WTC11 (cell line): ENCODE measurements around the gene ZDHHC1. TPM values are rescaled to one million over a fixed set of nuclear protein-coding genes. Genes with fewer than 3 reads are reported as not detected.

Experiments
- ATAC-seq: fragments of 200-7000 bp; cut with Tn5 transposase; 2 replicates; pipeline ENCODE4 v1.10.0; 2021; ENCODE audit warnings: mild to moderate bottlenecking, moderate library complexity
- CTCF ChIA-PET: fragments of 300-600 bp; sonication (Branson Sonifier 250); formaldehyde crosslinking; loops from one replicate; lab custom pipeline; 2021; ENCODE audit warnings: antibody characterized with exemption; lab: Charles Lee
- POLR2A ChIA-PET: fragments of 350-600 bp; sonication (Branson Sonifier 250); formaldehyde crosslinking; loops from one replicate; lab custom pipeline; 2021; ENCODE audit warnings: antibody characterized with exemption; lab: Charles Lee
- DNase-seq: peaks from one replicate; pipeline ENCODE4 v3.0.0; 2021; ENCODE audit warnings: low spot score
- H3K27ac Mint-ChIP-seq: 2 replicates; pipeline ENCODE4 v1.8.0; 2021; ENCODE audit warnings: mixed read lengths
- H3K27me3 Mint-ChIP-seq: 2 replicates; pipeline ENCODE4 v1.8.0; 2021; ENCODE audit warnings: low read depth, mild to moderate bottlenecking, moderate library complexity, mixed read lengths
- H3K36me3 Mint-ChIP-seq: 2 replicates; pipeline ENCODE4 v1.8.0; 2021; ENCODE audit warnings: mixed read lengths
- H3K4me1 Mint-ChIP-seq: 2 replicates; pipeline ENCODE4 v1.8.0; 2022; ENCODE audit warnings: mixed read lengths
- H3K4me3 Mint-ChIP-seq: 2 replicates; pipeline ENCODE4 v1.8.0; 2021; ENCODE audit warnings: mild to moderate bottlenecking, moderate library complexity, mixed read lengths
- H3K9me3 Mint-ChIP-seq: 2 replicates; pipeline ENCODE4 v1.8.0; 2021; ENCODE audit warnings: mixed read lengths
- AR ChIP-seq: fragments of 250-450 bp; sonication (Bioruptor Pico); IDR thresholded peaks from 2 replicates; pipeline ENCODE4 v1.9.0; 2021; ENCODE audit warnings: mild to moderate bottlenecking
- CREM ChIP-seq: sonication (generic); formaldehyde crosslinking; IDR thresholded peaks from 2 replicates; pipeline ENCODE4 v1.8.1; 2022; ENCODE audit warnings: mild to moderate bottlenecking, missing genetic modification reagents, moderate library complexity
- IRF1 ChIP-seq: sonication (generic); formaldehyde crosslinking; IDR thresholded peaks from 2 replicates; pipeline ENCODE4 v1.8.0; 2023; ENCODE audit warnings: missing genetic modification reagents
- MLX ChIP-seq: sonication (generic); formaldehyde crosslinking; IDR thresholded peaks from 2 replicates; pipeline ENCODE4 v1.8.1; 2023; ENCODE audit warnings: mild to moderate bottlenecking, missing genetic modification reagents, moderate library complexity
- NFE2L1 ChIP-seq: sonication (generic); formaldehyde crosslinking; IDR thresholded peaks from 2 replicates; pipeline ENCODE4 v1.8.1; 2023; ENCODE audit warnings: missing genetic modification reagents
- NR2C2 ChIP-seq: sonication (generic); formaldehyde crosslinking; IDR thresholded peaks from 2 replicates; pipeline ENCODE4 v1.8.0; 2022; ENCODE audit warnings: mild to moderate bottlenecking, missing genetic modification reagents
- NR3C1 ChIP-seq: sonication (generic); formaldehyde crosslinking; conservative IDR thresholded peaks from 2 replicates; pipeline ENCODE4 v1.8.1; 2023; ENCODE audit warnings: low read depth, mild to moderate bottlenecking, missing genetic modification reagents
- TP53 ChIP-seq: sonication (generic); formaldehyde crosslinking; IDR thresholded peaks from 2 replicates; pipeline ENCODE4 v1.8.1; 2023; ENCODE audit warnings: mild to moderate bottlenecking, missing genetic modification reagents
- ZNF121 ChIP-seq: sonication (generic); formaldehyde crosslinking; IDR thresholded peaks from 2 replicates; pipeline ENCODE4 v1.8.0; 2023; ENCODE audit warnings: missing genetic modification reagents
- ZNF416 ChIP-seq: fragments of 250-450 bp; sonication (Bioruptor Pico); IDR thresholded peaks from 2 replicates; pipeline ENCODE4 v1.9.0; 2021; ENCODE audit warnings: mild to moderate bottlenecking, inconsistent platforms
- ZNF425 ChIP-seq: fragments of 250-450 bp; sonication (Bioruptor Pico); conservative IDR thresholded peaks from 2 replicates; pipeline ENCODE4 v1.9.0; 2021; ENCODE audit warnings: mild to moderate bottlenecking
- total RNA-seq: library from RNA; stranded (reverse); gene quantifications from 3 replicates; pipeline ENCODE4 v1.2.3, GENCODE V29; 2021
- TF ChIP-seq, protein P1 (sequence below): sonication (generic); formaldehyde crosslinking; IDR thresholded peaks from 2 replicates; pipeline ENCODE4 v1.8.0; 2023; ENCODE audit warnings: mild to moderate bottlenecking, missing genetic modification reagents
- TF ChIP-seq, protein P2 (sequence below): fragments of 250-450 bp; sonication (Bioruptor Pico); IDR thresholded peaks from 2 replicates; pipeline ENCODE4 v1.9.0; 2021; ENCODE audit warnings: moderate library complexity, mild to moderate bottlenecking, inconsistent platforms, borderline replicate concordance
- TF ChIP-seq, protein P3 (sequence below): sonication (generic); formaldehyde crosslinking; IDR thresholded peaks from 2 replicates; pipeline ENCODE4 v1.8.1; 2023; ENCODE audit warnings: mild to moderate bottlenecking, missing genetic modification reagents, moderate library complexity

Gene ZDHHC1
- total RNA-seq, 1 experiment from 2014 or later = 4.2 TPM

DNA sequence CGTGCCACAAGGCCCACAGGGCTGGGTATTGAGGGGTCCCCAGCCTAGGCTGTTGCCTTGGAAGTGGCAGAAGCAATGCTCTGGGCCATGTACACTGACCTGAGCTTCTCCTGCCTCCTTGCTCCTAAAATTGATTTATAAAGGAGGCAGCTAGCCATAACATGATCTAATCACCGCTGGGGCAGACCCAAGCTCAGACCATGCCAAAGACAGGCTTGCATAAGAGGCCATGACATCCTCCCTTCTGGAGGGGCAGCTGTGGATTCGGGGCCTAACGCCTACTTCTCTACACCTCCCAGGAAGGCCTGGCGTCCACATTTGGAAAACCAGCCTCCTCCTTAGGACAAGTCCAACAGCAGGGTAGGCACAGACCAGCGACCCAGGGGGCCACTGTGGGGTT lies 27.0 kb upstream of the ZDHHC1 start:
- ATAC-seq = no peak
- Mint-ChIP-seq H3K4me3 (no peak overlapping the region), H3K27ac (no peak overlapping the region), H3K27me3 (no peaks in the 10 kb centered on the region), H3K9me3 (no peaks in the 10 kb centered on the region), H3K36me3 (peaks cover 6% of the 10 kb centered on the region; the same call in 1 of the 2 replicates), H3K4me1 (peaks cover 6% of the 10 kb centered on the region)
- TF ChIP-seq CREM (CRISPR knock-in tag) (no peak), IRF1 (CRISPR knock-in tag) (no peak), AR (CRISPR knock-in tag) (no peak), ZNF416 (CRISPR knock-in tag) (no peak), ZNF425 (CRISPR knock-in tag) (no peak), NR2C2 (no peak), NFE2L1 (CRISPR knock-in tag) (no peak), NR3C1 (CRISPR knock-in tag) (no peak), TP53 (CRISPR knock-in tag) (no peak), ZNF121 (no peak), MLX (CRISPR knock-in tag) (no peak)
- TF ChIP-seq, protein P1, sequence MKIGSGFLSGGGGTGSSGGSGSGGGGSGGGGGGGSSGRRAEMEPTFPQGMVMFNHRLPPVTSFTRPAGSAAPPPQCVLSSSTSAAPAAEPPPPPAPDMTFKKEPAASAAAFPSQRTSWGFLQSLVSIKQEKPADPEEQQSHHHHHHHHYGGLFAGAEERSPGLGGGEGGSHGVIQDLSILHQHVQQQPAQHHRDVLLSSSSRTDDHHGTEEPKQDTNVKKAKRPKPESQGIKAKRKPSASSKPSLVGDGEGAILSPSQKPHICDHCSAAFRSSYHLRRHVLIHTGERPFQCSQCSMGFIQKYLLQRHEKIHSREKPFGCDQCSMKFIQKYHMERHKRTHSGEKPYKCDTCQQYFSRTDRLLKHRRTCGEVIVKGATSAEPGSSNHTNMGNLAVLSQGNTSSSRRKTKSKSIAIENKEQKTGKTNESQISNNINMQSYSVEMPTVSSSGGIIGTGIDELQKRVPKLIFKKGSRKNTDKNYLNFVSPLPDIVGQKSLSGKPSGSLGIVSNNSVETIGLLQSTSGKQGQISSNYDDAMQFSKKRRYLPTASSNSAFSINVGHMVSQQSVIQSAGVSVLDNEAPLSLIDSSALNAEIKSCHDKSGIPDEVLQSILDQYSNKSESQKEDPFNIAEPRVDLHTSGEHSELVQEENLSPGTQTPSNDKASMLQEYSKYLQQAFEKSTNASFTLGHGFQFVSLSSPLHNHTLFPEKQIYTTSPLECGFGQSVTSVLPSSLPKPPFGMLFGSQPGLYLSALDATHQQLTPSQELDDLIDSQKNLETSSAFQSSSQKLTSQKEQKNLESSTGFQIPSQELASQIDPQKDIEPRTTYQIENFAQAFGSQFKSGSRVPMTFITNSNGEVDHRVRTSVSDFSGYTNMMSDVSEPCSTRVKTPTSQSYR (CRISPR knock-in tag) = no peak
- TF ChIP-seq, protein P2, sequence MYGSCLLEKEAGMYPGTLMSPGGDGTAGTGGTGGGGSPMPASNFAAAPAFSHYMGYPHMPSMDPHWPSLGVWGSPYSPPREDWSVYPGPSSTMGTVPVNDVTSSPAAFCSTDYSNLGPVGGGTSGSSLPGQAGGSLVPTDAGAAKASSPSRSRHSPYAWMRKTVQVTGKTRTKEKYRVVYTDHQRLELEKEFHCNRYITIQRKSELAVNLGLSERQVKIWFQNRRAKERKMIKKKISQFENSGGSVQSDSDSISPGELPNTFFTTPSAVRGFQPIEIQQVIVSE (CRISPR knock-in tag) = no peak
- TF ChIP-seq, protein P3, sequence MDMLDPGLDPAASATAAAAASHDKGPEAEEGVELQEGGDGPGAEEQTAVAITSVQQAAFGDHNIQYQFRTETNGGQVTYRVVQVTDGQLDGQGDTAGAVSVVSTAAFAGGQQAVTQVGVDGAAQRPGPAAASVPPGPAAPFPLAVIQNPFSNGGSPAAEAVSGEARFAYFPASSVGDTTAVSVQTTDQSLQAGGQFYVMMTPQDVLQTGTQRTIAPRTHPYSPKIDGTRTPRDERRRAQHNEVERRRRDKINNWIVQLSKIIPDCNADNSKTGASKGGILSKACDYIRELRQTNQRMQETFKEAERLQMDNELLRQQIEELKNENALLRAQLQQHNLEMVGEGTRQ (CRISPR knock-in tag) = no peak
- no peak for DNase-seq
- ChIA-PET POLR2A (interaction anchor here (1.1 kb wide), 1 partner anchor 12 kb away, joined by 5 read pairs; the partner anchor contains the start of gene HSD11B2), CTCF (interaction anchor here (0.8 to 12.8 kb wide), 11 partner anchors 10 to 183 kb away, joined by 3 to 234 read pairs (median 12); partner anchors contain the start of genes HSD11B2, KCTD19, LRRC36 and PLEKHG4)
